Activated T-helper 1 cell treated with Interleukin-2 at 50 U/mL for 16 hours (primary cell): Measurements from ENCODE around the gene PVRIG.
"Not testable (repeated sequence)": the region's sequence is repeated elsewhere in the genome, so short reads cannot be mapped to it uniquely, and the experiment has no call there.

Experiments
- DNase-seq: peaks from one replicate; pipeline ENCODE4 v3.0.0-alpha.2; 2020; ENCODE audit warnings: low read depth

PVRIG gene

DNA sequence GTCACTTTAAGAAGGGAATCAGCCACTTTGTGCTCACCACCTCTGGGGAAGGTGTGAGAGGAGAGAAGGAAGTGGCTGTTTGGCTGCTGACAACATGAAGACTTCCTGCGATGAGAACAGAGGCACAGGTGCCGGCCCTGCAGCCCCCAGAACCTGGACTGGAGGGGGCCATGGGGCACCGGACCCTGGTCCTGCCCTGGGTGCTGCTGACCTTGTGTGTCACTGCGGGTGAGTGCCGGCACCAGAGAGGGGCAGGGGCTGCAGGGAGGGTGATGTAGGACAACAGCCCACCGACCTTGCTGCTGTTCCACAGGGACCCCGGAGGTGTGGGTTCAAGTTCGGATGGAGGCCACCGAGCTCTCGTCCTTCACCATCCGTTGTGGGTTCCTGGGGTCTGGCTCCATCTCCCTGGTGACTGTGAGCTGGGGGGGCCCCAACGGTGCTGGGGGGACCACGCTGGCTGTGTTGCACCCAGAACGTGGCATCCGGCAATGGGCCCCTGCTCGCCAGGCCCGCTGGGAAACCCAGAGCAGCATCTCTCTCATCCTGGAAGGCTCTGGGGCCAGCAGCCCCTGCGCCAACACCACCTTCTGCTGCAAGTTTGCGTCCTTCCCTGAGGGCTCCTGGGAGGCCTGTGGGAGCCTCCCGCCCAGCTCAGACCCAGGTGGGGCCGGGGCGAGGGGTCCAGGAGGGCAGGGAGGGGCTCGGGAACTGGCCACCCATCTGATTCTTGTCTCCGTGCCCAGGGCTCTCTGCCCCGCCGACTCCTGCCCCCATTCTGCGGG, at the start of gene PVRIG:
PVRIG (plus strand) TSS at position 149 of the 785 bp plus-strand sequence; CDS start at position 171, 22 bp downstream.
- DNase-seq, result peak; percentile 37

DNA sequence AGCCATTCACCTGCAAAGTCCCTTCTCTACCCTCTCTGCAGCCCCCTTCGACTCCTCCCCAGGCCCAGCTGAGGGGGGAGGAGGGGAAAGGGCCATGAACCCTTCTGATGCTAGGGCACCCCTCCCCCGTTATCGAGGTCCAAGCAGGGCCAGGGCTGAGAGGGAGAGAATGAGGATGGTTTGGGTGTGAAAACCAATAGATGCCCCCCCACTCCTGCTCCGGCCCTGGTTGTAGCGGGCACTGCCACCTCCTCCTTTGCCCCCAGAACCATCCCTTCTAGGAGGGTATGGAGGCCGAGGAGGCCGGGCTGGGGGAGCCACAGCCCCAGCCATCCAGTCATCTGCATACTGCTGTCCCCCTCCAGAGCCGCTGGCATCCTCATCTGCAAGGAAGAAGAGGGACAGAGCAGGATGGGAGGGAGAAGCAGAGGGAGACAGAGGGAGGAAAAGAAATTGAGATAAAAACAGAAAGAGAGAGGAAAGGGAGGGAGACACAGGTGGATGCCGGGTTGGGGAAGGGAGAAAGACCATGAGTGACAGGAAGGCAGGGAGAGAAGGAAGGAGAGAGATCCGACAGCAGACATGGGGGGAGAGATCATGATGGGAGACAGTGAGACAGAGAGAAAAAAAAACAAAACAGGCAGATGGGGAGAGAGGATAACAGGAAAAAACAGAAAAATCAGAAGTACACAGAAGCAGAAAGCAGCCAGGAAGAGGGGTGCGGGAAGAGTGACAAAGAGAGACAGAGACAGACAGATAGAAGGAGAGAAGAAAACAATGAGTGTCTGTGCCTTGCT, 49.5 kb upstream of the PVRIG start:
- DNase-seq, result no peak

DNA sequence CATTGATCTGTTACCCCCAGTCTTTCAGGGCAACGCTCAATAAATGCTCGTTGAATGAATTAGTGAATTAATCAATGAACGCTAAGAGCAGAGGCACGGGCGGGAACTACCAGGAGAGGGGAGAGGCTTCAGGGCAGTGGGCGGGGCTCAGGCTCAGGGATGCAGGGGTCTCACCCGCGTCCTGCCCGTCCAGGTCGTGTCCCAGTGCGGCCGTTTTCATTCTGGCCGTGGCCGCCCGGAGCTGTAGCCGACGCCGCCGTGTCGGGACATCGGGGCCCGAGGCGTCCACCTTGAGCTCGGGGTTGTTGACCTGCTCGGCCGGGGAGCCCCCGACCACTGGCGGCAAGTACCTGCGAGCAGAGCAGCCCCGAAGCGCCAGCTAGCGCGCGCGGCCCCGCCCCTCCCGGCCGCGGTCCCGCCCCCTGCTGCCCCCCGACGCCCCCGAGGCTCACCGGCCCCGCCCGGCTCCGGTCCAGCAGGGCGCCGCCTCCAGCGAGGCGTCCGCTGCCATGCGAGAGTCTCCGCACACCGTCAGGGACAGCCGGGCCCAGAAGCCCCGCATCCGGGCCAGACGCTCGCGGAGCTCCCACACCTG, 48.6 kb upstream of the PVRIG start:
- DNase-seq, result no peak

DNA sequence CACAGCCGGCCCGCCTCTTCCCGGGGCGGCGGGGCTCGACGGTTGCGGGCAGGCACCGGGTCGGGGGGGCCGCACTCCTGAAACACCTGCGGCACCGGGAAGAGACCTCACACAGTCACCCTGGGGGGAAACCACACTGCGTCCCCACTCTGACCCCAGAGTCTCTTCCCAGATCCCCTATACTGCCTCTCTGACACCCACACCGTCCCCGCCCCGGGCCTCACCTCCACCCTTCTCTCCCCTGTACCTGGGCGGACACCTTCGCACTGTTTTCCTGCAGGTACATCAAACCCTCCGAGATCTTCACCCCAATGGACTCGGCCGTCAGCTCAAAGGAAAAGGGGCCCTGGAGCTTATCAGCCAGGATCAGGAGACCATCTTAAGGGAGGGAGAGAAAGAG, 47.9 kb upstream of the PVRIG start:
- no peak for DNase-seq

DNA sequence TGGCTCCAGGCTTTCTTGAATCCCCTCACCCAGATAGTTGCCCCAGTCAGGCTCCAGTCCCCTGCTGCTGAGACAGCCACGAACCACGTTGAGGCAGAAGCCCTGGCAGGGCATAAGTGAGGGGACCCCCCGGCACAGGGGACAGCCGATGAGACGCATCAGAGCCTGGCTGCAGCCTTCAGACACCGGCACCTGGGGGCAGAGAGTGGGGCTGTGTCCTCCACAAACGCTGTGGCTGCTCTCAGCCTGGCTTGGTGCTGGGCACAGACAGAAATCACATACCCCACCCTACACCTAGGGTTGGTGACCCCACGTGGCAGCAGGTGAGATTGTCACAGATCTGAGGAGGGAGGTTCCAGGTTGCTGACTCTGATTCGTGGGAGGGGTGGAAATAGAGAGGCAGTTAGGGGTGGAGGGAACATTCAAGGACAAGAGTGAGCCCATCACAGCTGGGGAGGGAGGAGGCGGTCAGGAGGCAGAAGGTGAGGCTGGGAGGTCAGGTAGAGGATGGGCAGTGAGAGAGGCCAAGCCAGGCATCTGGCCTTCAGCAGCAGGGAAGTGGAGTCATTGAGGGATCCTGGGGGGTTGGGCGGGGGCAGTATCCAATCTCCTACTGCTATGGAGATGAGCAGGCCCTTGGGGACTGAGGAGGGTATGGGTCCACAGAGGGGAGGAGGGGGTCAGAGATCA, 45.8 kb upstream of the PVRIG start:
- DNase-seq, result no peak

DNA sequence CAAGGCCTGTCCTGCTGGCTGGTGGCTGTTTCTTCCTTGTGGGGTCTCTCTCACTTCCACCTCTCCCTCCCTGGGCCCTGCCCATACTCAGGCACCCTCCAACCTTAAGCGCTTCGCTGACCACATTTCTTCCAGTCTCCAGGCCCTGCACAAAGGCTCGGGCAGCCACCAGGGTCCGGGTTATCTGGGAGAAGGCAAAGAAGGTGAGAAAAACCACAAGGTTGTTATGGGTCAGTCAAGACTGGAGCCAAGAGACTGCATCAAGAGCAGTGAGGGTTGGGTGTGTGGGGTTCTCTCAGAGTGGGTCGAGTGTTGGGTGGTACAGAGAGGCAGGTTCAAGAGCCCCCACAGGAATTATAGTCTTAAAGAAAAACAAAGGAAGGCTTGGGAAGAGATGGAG, 45.2 kb upstream of the PVRIG start:
- no peak for DNase-seq

DNA sequence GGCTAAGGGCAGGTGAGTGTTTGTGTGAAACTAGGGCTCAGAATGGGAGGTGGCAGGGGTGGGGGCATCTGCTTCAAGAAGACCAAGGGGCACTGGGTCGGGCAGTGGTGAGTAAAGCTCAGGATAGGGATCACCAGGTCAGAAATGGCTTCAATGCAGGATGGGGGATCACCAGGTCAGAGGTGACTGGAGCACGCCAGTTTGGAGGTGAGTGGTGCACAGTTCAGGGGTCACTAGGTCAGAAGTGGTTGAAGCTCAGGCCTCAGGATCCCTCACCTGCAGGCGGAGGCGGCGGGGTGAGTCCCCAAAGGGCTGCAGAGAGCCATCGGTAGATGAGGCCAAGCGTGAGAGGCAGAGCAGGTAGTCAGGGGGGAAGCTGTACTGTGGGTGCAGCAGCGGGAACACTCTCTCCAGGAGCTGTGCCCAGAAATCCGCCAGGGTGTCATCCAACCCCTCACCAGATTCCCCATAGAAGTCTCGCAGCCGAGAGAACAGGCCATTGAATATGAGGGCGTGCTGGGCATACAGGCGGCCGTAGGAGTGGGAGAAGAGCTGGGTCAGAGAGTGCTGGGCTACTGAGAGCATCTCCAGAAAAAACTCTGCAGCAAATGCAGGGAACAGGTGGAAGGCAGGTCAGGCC, 44.3 kb upstream of the PVRIG start:
- no peak for DNase-seq

DNA sequence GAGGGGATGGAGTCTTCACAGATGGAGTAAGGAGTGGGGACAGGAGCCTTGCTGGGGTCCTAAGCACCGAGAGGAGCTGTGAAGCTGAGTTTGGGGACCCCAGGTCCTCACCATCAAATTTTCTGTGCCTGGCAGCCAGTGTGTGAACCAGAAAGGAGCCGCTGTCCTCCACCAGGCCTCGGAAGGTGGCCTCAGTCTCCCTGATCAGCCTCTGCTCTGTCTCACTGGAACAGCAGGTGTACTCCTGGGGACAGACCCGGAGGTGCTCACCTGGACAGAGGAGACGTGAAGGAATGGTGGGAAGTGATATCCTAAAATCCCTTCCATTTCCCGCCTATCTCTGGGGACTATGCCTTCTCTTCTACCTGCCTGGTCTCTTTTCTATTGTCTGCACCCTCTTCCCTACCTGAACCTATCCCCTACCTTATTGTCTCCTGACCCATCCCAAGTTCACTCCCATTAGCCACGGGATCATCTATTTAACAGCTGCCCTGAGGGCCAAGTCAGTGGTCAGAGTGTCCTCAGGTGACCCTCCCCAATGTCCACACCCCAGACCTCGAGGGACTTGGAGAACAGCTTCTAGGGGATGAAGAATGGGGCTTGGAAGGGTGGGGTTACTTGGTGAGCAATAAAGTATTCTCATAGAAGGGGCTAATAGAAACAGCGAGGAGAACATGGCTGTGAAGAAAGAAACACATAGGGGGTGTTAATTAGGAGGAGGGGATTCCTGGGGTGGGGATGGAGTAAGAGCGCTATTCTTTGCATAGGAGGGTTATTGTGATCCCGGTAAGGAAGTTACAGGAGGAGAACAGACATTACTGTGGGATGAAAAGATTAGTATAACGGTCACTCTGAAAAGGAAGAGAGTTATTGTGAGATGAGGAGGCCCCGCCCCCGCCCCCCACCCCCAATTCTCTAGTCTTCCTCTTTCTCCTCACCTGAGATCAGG, 43.4 kb upstream of the PVRIG start:
- DNase-seq, result no peak

DNA sequence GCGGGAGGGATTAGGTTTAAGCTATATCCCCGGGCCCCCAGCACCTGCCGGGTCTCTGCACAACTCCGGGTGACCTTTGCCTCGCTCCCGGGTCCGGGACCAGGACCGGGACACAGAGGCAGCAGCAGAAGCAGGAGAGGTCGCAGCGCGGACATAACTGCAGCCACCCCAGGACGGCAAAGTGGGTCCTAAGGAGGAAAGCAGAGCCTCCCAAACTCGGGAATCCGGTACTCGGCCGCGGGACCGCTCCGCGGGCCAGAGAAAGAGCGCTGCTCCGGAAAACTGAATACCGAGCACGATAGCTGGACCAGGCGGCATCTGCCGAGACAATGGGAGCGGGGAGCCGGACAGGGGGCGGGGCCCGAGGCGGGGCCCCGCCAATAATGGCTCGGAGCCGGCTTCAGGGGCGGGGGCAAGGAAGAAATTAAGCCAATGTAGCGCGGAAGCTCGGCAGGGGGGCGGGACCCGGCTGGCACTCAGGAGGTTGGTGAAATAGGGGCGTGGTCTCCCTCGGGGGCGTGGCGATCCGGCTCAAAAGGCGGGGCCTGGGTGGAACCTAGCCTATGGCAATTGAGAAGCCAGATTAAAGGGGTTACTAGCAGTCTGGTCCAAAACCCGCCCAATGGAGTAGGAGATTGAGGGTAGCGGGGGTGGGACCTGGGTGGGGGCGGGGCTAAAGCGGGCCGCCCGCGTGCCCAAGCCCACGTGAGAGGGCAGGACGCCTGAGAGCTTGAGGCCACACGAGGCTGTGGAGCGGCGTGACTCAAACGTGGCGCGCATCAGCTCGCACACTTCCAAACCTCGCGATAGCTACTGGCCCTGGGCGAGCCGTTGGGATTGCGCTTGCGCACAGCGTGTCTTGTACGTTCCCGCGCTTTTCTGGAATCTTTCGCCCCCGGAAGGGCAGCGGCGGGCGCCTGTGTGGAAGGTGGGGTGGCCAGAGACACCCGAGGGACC, 42.4 kb upstream of the PVRIG start, which contains the start of the genes GPC2 and STAG3:
GPC2 (minus strand) TSS at position 337 of the 957 bp plus-strand sequence; CDS start at position 155, 182 bp downstream.
STAG3 (plus strand) TSS at position 874 of the 957 bp plus-strand sequence. CDS start 2,639 bp downstream, outside the sequence.
- DNase-seq, result peak; percentile 92

DNA sequence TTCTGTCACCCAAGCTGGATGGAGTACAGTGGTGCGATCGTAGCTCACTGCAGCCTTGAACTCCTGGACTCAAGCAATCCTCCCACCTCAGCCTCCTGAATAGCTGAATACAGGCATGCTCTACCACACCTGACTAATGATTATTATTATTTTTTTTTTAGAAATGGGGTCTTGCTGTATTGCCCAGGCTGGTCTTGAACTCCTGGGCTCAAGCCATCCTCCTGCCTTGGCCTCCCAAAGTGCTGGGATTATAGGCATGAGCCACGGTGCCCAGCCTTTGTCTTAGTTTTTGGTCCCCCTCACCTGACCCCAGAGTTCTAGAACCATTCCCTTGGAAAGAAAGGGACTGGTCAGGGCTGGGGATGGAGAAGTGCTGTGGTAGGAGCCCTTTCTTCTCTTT, 39.7 kb upstream of the PVRIG start:
- not testable (repeated sequence) for DNase-seq

DNA sequence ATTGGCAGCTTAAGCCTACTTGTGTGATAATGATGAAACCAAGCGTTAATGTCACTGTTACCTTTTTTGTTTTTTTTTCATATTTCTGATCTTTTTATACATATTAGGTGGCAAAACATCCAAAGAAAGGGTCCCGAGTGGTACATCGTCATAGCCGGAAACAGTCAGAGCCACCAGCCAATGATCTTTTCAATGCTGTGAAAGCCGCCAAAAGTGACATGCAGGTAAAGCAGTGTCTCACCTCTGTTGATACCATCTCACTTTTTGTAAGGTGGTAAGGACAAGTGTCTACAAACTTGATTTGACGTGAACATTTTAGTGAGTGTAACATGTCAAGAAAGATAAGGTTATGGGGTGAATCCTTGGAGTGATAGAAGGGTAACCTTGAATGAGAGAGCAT, 37.1 kb upstream of the PVRIG start:
- not testable (repeated sequence) for DNase-seq

DNA sequence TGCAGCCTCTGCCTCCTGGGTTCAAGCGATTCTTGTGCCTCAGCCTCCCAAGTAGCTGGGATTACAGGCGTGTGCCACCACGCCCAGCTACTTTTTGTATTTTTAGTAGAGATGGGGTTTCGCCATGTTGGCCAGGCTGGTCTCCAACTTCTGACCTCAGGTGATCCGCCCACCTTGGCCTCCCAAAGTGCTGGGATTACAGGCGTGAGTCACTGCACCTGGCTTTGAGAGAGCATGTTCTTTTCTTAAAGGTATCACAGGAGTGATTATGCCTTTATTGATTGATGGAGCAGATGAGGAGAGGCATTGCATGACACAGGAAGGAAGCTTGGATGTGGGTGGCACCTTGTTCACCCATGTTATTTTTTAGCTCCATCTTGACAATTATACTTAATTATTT, 36.7 kb upstream of the PVRIG start:
- DNase-seq, result not testable (repeated sequence)

DNA sequence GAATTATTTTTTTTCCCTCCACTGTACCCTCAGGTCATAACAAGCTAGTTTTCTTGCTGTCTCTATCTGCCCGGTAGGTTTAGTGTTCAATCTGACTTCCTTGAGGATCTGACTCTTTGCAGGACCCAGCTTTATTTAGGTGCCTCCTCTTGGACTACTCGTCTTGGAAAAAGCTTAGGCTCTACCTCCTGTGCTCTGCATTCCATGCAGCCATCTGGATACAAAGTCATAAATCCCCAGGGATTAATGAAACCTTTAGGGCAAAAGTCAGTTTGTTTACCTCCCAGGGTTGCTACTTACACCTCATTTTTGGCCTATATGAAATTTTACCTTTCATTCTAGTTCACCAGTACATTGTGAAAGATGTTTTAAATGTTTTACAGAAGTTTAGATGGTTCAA, 34.0 kb upstream of the PVRIG start:
- no peak for DNase-seq

DNA sequence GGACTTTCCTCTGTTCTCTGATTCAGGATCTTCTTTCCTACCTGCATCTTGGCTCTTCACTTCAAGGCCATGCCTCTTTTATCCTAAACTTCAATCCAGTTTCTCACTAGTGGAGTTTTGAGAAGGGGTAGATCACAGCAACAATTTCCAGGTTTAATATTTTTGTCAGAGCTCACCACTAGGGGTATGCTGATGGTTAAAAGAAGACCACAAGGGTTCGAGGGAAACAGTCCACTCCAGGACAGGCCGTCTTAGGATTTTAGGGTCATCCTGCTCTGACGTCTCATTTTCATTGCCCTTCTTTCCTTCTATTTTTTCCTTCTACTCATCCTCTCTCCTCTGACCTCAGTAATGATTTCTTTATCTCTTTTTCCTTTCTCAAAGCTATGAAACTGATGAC, 30.7 kb upstream of the PVRIG start:
- DNase-seq, result no peak

DNA sequence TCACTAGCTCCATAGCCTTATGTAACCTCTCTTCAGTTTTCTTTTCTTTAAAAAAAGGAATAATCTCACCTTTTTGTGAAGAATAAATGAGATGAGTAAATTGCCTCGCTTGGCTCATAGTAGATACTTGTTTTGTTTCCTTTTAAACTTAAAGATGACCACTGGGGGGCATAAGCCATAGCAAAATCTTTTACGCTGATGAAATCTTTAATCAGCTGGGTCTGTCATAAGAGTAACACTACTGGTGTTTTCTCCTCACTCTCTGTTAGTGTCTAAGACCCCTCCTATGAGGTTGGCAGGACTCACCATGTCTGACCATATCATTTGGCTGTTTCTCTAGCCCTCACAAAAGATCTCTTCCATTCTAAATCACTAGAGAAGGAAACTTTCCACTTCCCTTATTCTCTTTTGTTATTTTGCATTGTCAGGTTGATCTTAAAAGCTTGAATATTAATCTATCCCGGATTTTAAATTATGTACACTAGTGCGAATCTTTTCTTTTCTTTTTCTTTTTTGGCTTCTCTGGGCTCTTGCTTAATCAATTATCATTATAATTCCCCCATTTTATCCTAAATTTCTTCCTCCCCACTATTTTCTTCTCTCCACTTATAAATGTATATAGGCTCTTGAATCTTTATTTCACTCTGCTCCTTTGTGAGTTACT, 29.6 kb upstream of the PVRIG start:
- no peak for DNase-seq

DNA sequence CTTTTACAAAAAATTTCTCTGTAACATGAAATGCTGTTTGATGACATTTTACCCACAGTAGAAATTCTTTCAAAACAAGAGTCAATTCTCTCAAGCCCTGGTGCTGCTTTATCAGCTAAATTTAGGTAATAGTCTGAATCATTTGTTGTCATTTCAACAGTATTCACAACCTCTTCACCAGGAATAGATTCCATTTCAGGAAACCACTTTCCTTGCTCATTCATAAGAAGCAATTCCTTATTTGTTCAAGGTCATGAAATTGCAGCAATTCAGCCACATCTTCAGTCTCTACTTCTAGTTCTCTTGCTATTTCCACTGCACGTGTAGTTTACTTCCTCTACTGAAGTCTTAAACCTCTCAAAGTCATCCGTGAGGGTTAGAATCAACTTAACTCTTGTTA, 28.0 kb upstream of the PVRIG start:
- no peak for DNase-seq

DNA sequence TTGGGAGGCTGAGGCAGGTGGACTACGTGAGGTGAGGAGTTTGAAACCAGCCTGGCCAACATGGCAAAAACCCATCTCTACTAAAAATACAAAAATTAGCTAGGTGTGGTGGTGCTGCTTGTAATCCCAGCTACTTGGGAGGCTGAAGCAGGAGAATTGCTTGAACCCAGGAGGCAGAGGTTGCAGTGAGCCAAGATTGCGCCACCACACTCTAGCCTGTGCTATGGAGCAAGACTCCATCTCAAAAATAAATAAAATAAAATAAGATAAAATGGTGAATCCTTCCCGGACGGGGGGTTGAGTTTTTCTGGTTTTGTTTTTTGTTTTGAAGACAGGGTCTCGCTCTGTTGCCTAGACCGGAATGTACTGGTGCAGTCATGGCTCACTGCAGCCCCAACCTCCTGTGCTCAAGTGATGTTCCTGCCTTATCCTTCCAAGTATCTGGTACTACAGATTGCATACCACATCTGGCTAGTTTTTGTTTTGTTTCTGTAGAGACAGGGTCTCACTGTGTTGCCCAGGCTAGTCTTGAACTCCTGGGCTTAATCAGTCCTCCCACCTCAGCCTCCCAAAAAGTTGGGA, 27.4 kb upstream of the PVRIG start:
- not testable (repeated sequence) for DNase-seq

DNA sequence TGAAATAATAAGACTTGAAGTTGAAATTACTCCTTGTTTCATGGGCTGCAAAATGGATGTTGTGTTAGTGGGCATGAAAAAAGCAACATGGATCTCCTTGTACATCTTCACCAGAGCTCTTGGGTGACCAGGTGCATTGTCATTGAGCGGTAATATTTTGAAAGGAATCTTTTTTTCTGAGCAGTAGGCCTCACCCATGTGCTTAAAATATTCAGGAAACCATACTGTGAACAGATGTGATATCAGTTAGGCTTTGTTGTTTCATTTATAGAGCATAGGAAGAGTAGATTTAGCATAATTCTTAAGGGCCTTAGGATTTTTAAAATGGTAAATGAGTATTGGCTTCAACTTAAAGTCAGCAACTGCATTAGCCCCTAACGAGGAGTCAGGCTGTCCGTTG, 26.8 kb upstream of the PVRIG start:
- DNase-seq, result no peak
